Breast epithelium (tissue), 4 donors: ENCODE data around the gene SCART1. TPM values are rescaled to one million over a fixed set of nuclear protein-coding genes. Genes with fewer than 3 reads are reported as not detected.
"Not testable (repeated sequence)": the region's sequence is repeated elsewhere in the genome, so short reads cannot be mapped to it uniquely, and the experiment has no call there.

ENCODE experiments used
- DNase-seq, 2 donors: peaks; one replicate each; pipeline ENCODE4 v3.0.0-alpha.2; 2019; ENCODE audit warnings: low spot score in 2 of 2
- H3K27ac ChIP-seq, 2 donors: fragments of 200-600 bp; sonication (generic) in 1 of 2; one replicate each; pipeline ENCODE4 v1.5.1; 2016 to 2019; ENCODE audit warnings: mild to moderate bottlenecking in 1 of 2
- H3K27me3 ChIP-seq, 2 donors: fragments of 200-600 bp; sonication (generic) in 1 of 2; one replicate each; pipeline versions ENCODE4 v1.5.1 to v1.6.0; 2017 to 2019; ENCODE audit warnings: control low read depth in 1 of 2, mild to moderate bottlenecking in 1 of 2
- H3K36me3 ChIP-seq: fragments of 200-600 bp; one replicate; pipeline ENCODE4 v1.5.1; 2019
- H3K4me1 ChIP-seq, 2 donors: fragments of 200-600 bp; sonication (generic); one replicate each; pipeline ENCODE4 v1.5.1; 2016 to 2019; ENCODE audit warnings: control low read depth in 1 of 2
- H3K4me3 ChIP-seq, 3 donors: fragments of 200-600 bp; sonication (generic); 1 replicate in 2 of 3; 2 replicates in 1 of 3; pipeline ENCODE4 v1.5.1; 2016 to 2019; ENCODE audit warnings: mild to moderate bottlenecking in 3 of 3, moderate library complexity in 2 of 3
- H3K9me3 ChIP-seq, 2 donors: fragments of 200-600 bp; sonication (generic) in 1 of 2; one replicate each; pipeline ENCODE4 v1.5.1; 2016 to 2019; ENCODE audit warnings: control low read depth in 1 of 2
- CTCF ChIP-seq, 3 donors: fragments of 450-650 bp; IDR thresholded peaks; one replicate each; pipeline ENCODE4 v1.5.1; 2016 to 2017; ENCODE audit warnings: antibody characterized with exemption in 3 of 3, mild to moderate bottlenecking in 3 of 3, moderate library complexity in 3 of 3
- POLR2A ChIP-seq: fragments of 450-650 bp; IDR thresholded peaks from one replicate; pipeline ENCODE4 v1.6.1; 2016; ENCODE audit warnings: antibody characterized with exemption, mild to moderate bottlenecking, moderate library complexity
- POLR2AphosphoS5 ChIP-seq, 3 donors: sonication (generic); formaldehyde crosslinking; IDR thresholded peaks; one replicate each; pipeline ENCODE4 v1.6.1; 2017; ENCODE audit warnings: antibody characterized with exemption in 3 of 3
- intact Hi-C: fragments of 100-400 bp; cut with DNase I; formaldehyde crosslinking; loops from one replicate; pipeline ENCODE4 v1.15.1; 2023; ENCODE audit warnings: low total_unique reads
- total RNA-seq, 3 donors: library from RNA; depleted of rRNA; stranded (reverse); fragments of >200 nt; gene quantifications; one replicate each; pipeline ENCODE4 v1.1.0, GENCODE V29; 2016

SCART1 gene
- total RNA-seq, 3 donors from 2014 or later: 1.4 to 3.7 (median 2.9) TPM

GRCh38 chr10:133488354-133488753 lies 34.6 kb downstream of the SCART1 start:
- TF ChIP-seq POLR2A: no peak
- Histone ChIP-seq H3K9me3 (peaks cover 14 to 38% of the 10 kb centered on the region in 2 donors), H3K27ac (no peak overlapping the region), H3K27me3 (no peaks in the 10 kb centered on the region), H3K4me1 (no peaks in the 10 kb centered on the region), H3K4me3 (no peak overlapping the region), H3K36me3 (peaks cover 4% of the 10 kb centered on the region)
- intact Hi-C loops: no loop called here
- DNase-seq: no peak

- Histone ChIP-seq H3K4me3 (no peak overlapping the region), H3K9me3 (peaks cover 9 to 24% of the 10 kb centered on the region in 2 donors), H3K4me1 (no peaks in the 10 kb centered on the region), H3K27ac (no peak overlapping the region), H3K27me3 (no peaks in the 10 kb centered on the region), H3K36me3 (peaks cover 4% of the 10 kb centered on the region)
- no peak for TF ChIP-seq POLR2A
- TF ChIP-seq POLR2AphosphoS5 (IDR thresholded peaks at IDR 0.05): no peak
- TF ChIP-seq CTCF (IDR thresholded peaks at IDR 0.05): no peak
- intact Hi-C loops: no loop called here
- no peak for DNase-seq
Measured at GRCh38 chr10:133489816-133490588, 36.3 kb downstream of the SCART1 start.

- H3K9me3 ChIP-seq, H3K4me1 ChIP-seq, H3K27ac ChIP-seq, H3K36me3 ChIP-seq, intact Hi-C loops, DNase-seq, H3K27me3 ChIP-seq, H3K4me3 ChIP-seq: not testable (repeated sequence)
Measured at GRCh38 chr10:133493562-133493961, 39.8 kb downstream of the SCART1 start.

GRCh38 chr10:133497363-133497762 lies 43.6 kb downstream of the SCART1 start:
- DNase-seq, H3K27me3 ChIP-seq, H3K27ac ChIP-seq, intact Hi-C loops, H3K36me3 ChIP-seq, H3K4me3 ChIP-seq, H3K4me1 ChIP-seq: not testable (repeated sequence)
- peaks cover 9 to 22% of the 10 kb centered on the region in 2 donors for H3K9me3 ChIP-seq

GRCh38 chr10:133499176-133499575 lies 45.4 kb downstream of the SCART1 start:
- H3K4me3 ChIP-seq, DNase-seq, H3K4me1 ChIP-seq, intact Hi-C loops, H3K36me3 ChIP-seq, H3K27me3 ChIP-seq, H3K27ac ChIP-seq: not testable (repeated sequence)
- peaks cover 9 to 22% of the 10 kb centered on the region in 2 donors for H3K9me3 ChIP-seq

- H3K9me3 ChIP-seq: peaks cover 9 to 22% of the 10 kb centered on the region in 2 donors
- intact Hi-C loops, DNase-seq, H3K27ac ChIP-seq, H3K4me3 ChIP-seq, H3K36me3 ChIP-seq, H3K4me1 ChIP-seq, H3K27me3 ChIP-seq: not testable (repeated sequence)
Measured at GRCh38 chr10:133500897-133501296, 47.2 kb downstream of the SCART1 start.

- Histone ChIP-seq H3K27ac (no peak overlapping the region), H3K4me3 (no peak overlapping the region), H3K36me3 (no peaks in the 10 kb centered on the region), H3K9me3 (peaks cover 0 to 13% of the 10 kb centered on the region in 2 donors), H3K4me1 (no peaks in the 10 kb centered on the region), H3K27me3 (no peaks in the 10 kb centered on the region)
- TF ChIP-seq CTCF (IDR thresholded peaks at IDR 0.05): no peak
- no peak for TF ChIP-seq POLR2A
- no peak for TF ChIP-seq POLR2AphosphoS5 (IDR thresholded peaks at IDR 0.05)
- intact Hi-C loops: no loop called here
- DNase-seq: no peak
Measured at GRCh38 chr10:133509700-133510099, 56.0 kb downstream of the SCART1 start.

GRCh38 chr10:133511408-133511807 lies 57.7 kb downstream of the SCART1 start:
- H3K4me1 ChIP-seq: no peaks in the 10 kb centered on the region
- intact Hi-C loops: no loop called here
- no peak for TF ChIP-seq CTCF (IDR thresholded peaks at IDR 0.05)
- no peak for TF ChIP-seq POLR2AphosphoS5 (IDR thresholded peaks at IDR 0.05)
- no peak for TF ChIP-seq POLR2A
- no peak overlapping the region for H3K4me3 ChIP-seq
- no peaks in the 10 kb centered on the region for H3K27me3 ChIP-seq
- no peak overlapping the region for H3K27ac ChIP-seq
- no peak for DNase-seq
- no peaks in the 10 kb centered on the region for H3K36me3 ChIP-seq
- peaks cover 0 to 13% of the 10 kb centered on the region in 2 donors for H3K9me3 ChIP-seq
